Hematopoietic multipotent progenitor cell (in vitro differentiated cells): ENCODE measurements around the gene TAGLN3. TPM values are rescaled to one million over a fixed set of nuclear protein-coding genes. Genes with fewer than 3 reads are reported as not detected.

Experiments
- DNase-seq, 3 donors: peaks; one replicate each; pipeline ENCODE4 v3.0.0-alpha.2; 2011 to 2015; ENCODE audit warnings: low read depth in 2 of 3, low spot score in 2 of 3
- total RNA-seq: library from RNA; depleted of rRNA; stranded (reverse); fragments of >200 nt; gene quantifications from one replicate; pipeline ENCODE4 v1.2.3, GENCODE V29; 2012

TAGLN3 gene
- total RNA-seq, 1 donor, result not detected

DNA sequence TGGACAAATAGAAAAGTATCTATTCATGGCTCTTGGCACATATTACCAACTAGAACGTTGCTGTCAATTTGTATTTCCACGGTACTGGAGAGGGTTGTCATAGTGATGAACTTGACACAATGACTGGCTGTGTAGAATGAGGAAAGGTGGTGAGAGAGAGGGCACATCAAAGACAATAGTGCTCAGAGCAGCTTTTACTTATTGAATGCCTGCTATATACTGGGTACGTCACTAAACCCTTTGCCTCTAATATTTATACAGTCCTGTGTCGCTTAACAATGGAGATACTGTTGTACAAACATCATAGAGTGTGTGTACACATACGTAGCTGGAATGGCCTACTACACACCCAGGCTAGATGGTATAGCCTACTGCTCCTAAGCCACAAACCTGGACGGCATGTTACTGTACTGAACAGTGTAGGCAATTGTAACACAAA is 44.1 kb downstream of the TAGLN3 start:
- no peak for DNase-seq

DNA sequence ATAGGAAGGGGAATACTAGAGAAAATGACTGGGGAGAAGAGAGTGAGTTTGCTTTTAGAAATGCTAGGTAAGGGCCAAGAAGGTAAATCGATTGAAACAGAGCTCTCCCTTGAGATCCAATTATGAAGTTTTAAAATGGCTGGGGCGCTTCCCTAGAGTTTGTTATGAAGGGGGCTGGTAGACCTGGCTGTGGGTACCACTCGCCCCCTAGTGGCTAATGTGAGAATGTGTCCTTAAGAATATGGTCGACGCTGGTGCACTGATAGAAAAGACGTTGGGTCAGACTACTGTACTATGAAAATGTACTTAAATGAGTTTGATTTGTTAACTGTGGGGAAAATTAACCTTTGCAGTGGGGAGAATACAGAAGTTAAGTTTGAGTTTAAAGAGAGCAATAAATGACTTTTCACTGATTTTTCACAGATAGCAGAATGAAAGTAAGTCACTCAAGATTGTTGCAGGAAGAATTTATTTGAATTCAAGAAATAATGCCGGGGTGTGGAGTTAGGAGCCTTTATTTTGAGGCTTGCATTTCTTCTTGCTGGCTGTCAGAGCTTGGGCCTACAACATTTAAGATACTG is 45.0 kb downstream of the TAGLN3 start:
- peak; percentile 18 to 86 (median 64) for DNase-seq

GRCh38 chr3:112046599-112046998 is 47.9 kb downstream of the TAGLN3 start:
- DNase-seq, result no peak

GRCh38 chr3:112047264-112047663 is 48.5 kb downstream of the TAGLN3 start:
- DNase-seq, result no peak

DNA sequence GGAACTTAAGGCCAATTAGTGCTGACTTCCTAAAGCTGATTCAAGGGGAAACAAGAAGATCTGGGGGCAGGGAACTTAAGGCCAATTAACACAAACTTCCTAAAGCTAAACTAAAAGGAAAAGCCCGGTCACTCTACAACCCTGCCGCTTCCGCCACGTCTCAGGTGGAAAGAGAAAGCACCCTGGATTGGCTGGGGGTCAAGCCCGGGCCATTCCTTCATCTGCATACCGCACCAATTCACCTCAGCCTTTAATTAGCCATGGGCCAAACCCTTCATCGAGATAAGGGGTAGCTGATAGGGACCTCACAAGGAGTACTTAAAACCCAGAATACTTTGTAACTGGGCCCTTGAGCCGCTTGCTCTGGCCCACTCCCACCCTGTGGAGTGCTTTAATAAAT is 50.2 kb downstream of the TAGLN3 start:
- no peak for DNase-seq

- no peak for DNase-seq
Measured at GRCh38 chr3:112053229-112053628, 54.5 kb downstream of the TAGLN3 start.

GRCh38 chr3:112056451-112056929 is 57.8 kb downstream of the TAGLN3 start:
- DNase-seq, result no peak

- no peak for DNase-seq
Measured at GRCh38 chr3:112059497-112059896, 60.8 kb downstream of the TAGLN3 start.

- no peak for DNase-seq
Measured at GRCh38 chr3:112061152-112061551, 62.4 kb downstream of the TAGLN3 start.

Other genes starting within 250 kb of the TAGLN3 start
- 4.8 TPM for gene PHLDB2, start 139.7 kb upstream of the TAGLN3 start, total RNA-seq
- gene ABHD10, start 19.9 kb upstream of the TAGLN3 start, total RNA-seq, result 29.6 TPM
- not detected for gene TMPRSS7, start 35.8 kb downstream of the TAGLN3 start, total RNA-seq
- 0.27 TPM for gene C3orf52, start 87.5 kb downstream of the TAGLN3 start, total RNA-seq
- gene GCSAM, start 134.3 kb downstream of the TAGLN3 start, total RNA-seq, result 1.3 TPM